Activated CD4-positive, CD25-positive, alpha-beta regulatory T cell treated with anti-CD3 and anti-CD28 coated beads, Interleukin-2, amount 50 U/mL, for 16 hours (primary cell): ENCODE results near the gene EFS.

Source experiments
- DNase-seq: peaks from one replicate; pipeline ENCODE4 v3.0.0-alpha.2; 2020; ENCODE audit warnings: low read depth, low spot score

Gene EFS

GRCh38 chr14:23359167-23359626, 5.8 kb downstream of the EFS start:
- DNase-seq = no peak

GRCh38 chr14:23358553-23359166, 6.3 kb downstream of the EFS start:
- no peak for DNase-seq

GRCh38 chr14:23358042-23358441, 6.9 kb downstream of the EFS start:
- DNase-seq = no peak

- no peak for DNase-seq
Observed at GRCh38 chr14:23357261-23357660, 7.7 kb downstream of the EFS start.

GRCh38 chr14:23356662-23357061, 8.3 kb downstream of the EFS start:
- DNase-seq = no peak

GRCh38 chr14:23355871-23356435, 9.0 kb downstream of the EFS start:
- no peak for DNase-seq

GRCh38 chr14:23354990-23355389, 10.0 kb downstream of the EFS start:
- no peak for DNase-seq

GRCh38 chr14:23353433-23353780, 11.6 kb downstream of the EFS start:
- DNase-seq = no peak

GRCh38 chr14:23352506-23353432, 12.2 kb downstream of the EFS start, which contains the start of gene SLC22A17:
Gene SLC22A17 (minus strand): TSS chr14:23352887.
- no peak for DNase-seq

GRCh38 chr14:23351681-23352505, 13.1 kb downstream of the EFS start:
- DNase-seq = no peak

- no peak for DNase-seq
Observed at GRCh38 chr14:23349156-23349845, 15.7 kb downstream of the EFS start.

- no peak for DNase-seq
Observed at GRCh38 chr14:23348297-23348655, 16.7 kb downstream of the EFS start.

- DNase-seq = no peak
Observed at GRCh38 chr14:23347406-23348296, 17.3 kb downstream of the EFS start.

- no peak for DNase-seq
Observed at GRCh38 chr14:23346693-23347405, 18.1 kb downstream of the EFS start.

GRCh38 chr14:23345987-23346692, 18.8 kb downstream of the EFS start:
- no peak for DNase-seq

- DNase-seq = no peak
Observed at GRCh38 chr14:23344481-23344880, 20.5 kb downstream of the EFS start.

GRCh38 chr14:23339506-23340268, 25.3 kb downstream of the EFS start:
- DNase-seq = no peak

GRCh38 chr14:23335623-23336022, 29.3 kb downstream of the EFS start:
- no peak for DNase-seq
